Naive thymus-derived CD4-positive, alpha-beta T cell (primary cell): ENCODE data around the gene LDB1. TPM values are rescaled to one million over a fixed set of nuclear protein-coding genes. Genes with fewer than 3 reads are reported as not detected.

ENCODE experiments used
- ATAC-seq: fragments of 150-1000 bp; cut with Tn5 transposase; 2 replicates; pipeline ENCODE4 v1.10.0; 2021; ENCODE audit warnings: mild to moderate bottlenecking, moderate library complexity
- CTCF ChIA-PET: fragments of 350-600 bp; sonication (Branson Sonifier 250); formaldehyde crosslinking; loops from one replicate; lab custom pipeline; 2021; ENCODE audit warnings: antibody characterized with exemption; lab: Charles Lee
- POLR2A ChIA-PET: fragments of 350-600 bp; sonication (Branson Sonifier 250); formaldehyde crosslinking; loops from one replicate; lab custom pipeline; 2021; ENCODE audit warnings: antibody characterized with exemption, inconsistent platforms; lab: Charles Lee
- DNase-seq, 9 donors: peaks; one replicate each; pipeline versions ENCODE4 v3.0.0 to v3.0.0-alpha.2; 2020 to 2022; ENCODE audit warnings: mixed read lengths in 1 of 9
- H3K27ac ChIP-seq: one replicate; pipeline ENCODE4 v1.7.0; 2013; ENCODE audit warnings: mild to moderate bottlenecking, low read depth, low read length, moderate library complexity
- H3K27me3 ChIP-seq, 2 donors: one replicate each; pipeline ENCODE4 v1.7.0; 2013; ENCODE audit warnings: low read length in 2 of 2, mild to moderate bottlenecking in 2 of 2, moderate library complexity in 2 of 2; ENCODE audit not compliant: control insufficient read depth in 2 of 2, insufficient read depth in 2 of 2
- H3K36me3 ChIP-seq, 3 experiments: 1 replicate in 2 of 3; 2 replicates in 1 of 3; pipeline ENCODE4 v1.7.0; 2013; ENCODE audit warnings: low read length in 3 of 3, mild to moderate bottlenecking in 3 of 3, moderate library complexity in 1 of 3; ENCODE audit not compliant: insufficient read depth in 3 of 3, control insufficient read depth in 2 of 3
- H3K4me1 ChIP-seq, 2 donors: one replicate each; pipeline ENCODE4 v1.7.0; 2013; ENCODE audit warnings: low read length in 2 of 2, mild to moderate bottlenecking in 2 of 2, moderate library complexity in 1 of 2; ENCODE audit not compliant: control insufficient read depth in 2 of 2, insufficient read depth in 2 of 2
- H3K4me3 ChIP-seq: 2 replicates; pipeline ENCODE4 v1.7.0; 2013; ENCODE audit warnings: mild to moderate bottlenecking, low read length
- H3K9me3 ChIP-seq, 3 experiments: 1 replicate in 2 of 3; 2 replicates in 1 of 3; pipeline ENCODE4 v1.7.0; 2013; ENCODE audit warnings: low read length in 3 of 3; ENCODE audit not compliant: control insufficient read depth in 2 of 3
- H3K27ac Mint-ChIP-seq, 9 donors: one replicate each; pipeline ENCODE4 v1.8.0; 2020 to 2022; ENCODE audit warnings: mixed read lengths in 9 of 9, mild to moderate bottlenecking in 8 of 9, moderate library complexity in 5 of 9, inconsistent platforms in 2 of 9
- H3K27me3 Mint-ChIP-seq, 5 donors: one replicate each; pipeline ENCODE4 v1.8.0; 2021 to 2022; ENCODE audit warnings: mixed read lengths in 5 of 5, mild to moderate bottlenecking in 1 of 5
- H3K36me3 Mint-ChIP-seq, 5 donors: one replicate each; pipeline ENCODE4 v1.8.0; 2020 to 2022; ENCODE audit warnings: mixed read lengths in 5 of 5, mild to moderate bottlenecking in 3 of 5, inconsistent platforms in 1 of 5
- H3K4me1 Mint-ChIP-seq, 7 donors: one replicate each; pipeline ENCODE4 v1.8.0; 2020 to 2022; ENCODE audit warnings: mixed read lengths in 7 of 7, mild to moderate bottlenecking in 3 of 7, inconsistent platforms in 1 of 7
- H3K4me3 Mint-ChIP-seq, 10 donors: one replicate each; pipeline ENCODE4 v1.8.0; 2020 to 2022; ENCODE audit warnings: mild to moderate bottlenecking in 10 of 10, mixed read lengths in 10 of 10, moderate library complexity in 6 of 10, inconsistent platforms in 2 of 10
- H3K9me3 Mint-ChIP-seq, 11 donors: one replicate each; pipeline ENCODE4 v1.8.0; 2020 to 2022; ENCODE audit warnings: mixed read lengths in 11 of 11, mild to moderate bottlenecking in 4 of 11, inconsistent platforms in 1 of 11, moderate library complexity in 1 of 11
- intact Hi-C, 2 donors: fragments of 100-400 bp; cut with micrococcal nuclease; formaldehyde crosslinking; loops; one replicate each; pipeline ENCODE4 v1.15.1; 2023
- polyA plus RNA-seq, 2 donors: library from polyadenylated mRNA; unstranded; fragments of 300-500 nt; fragmentation: Illumina TruSeq; gene quantifications; one replicate each; pipeline ENCODE4 v1.2.3, GENCODE V29; 2021
- total RNA-seq, 6 experiments: library from RNA in 5 of 6; stranded (reverse) in 5 of 6; gene quantifications; 1 replicate in 5 of 6; 2 replicates in 1 of 6; pipeline ENCODE4 v1.2.3 and lab custom pipeline; 2021 to 2026

Gene LDB1
- total and polyA plus RNA-seq, 7 experiments from 2014 or later = 26.2 to 152 (median 103) TPM

- POLR2A ChIA-PET = interaction anchor here (0.7 to 2.7 kb wide), 6 partner anchors 9 to 247 kb away, joined by 3 to 16 read pairs (median 3); partner anchors contain the start of genes ARMH3 and PPRC1
- CTCF ChIA-PET = no interaction called here
- H3K27ac ChIP-seq = peak overlapping the region; percentile 93
- peaks cover 0 to 1% (median 0%) of the 10 kb centered on the region in 11 donors for H3K9me3 Mint-ChIP-seq
- peak overlapping the region; percentile 76 to 90 (median 88) for H3K4me3 Mint-ChIP-seq
- peaks cover 0 to 6% (median 4%) of the 10 kb centered on the region in 3 experiments for H3K36me3 ChIP-seq
- DNase-seq (peak in 5 of 9 donors; percentile 3 to 40 (median 11)), ATAC-seq (peak; percentile 23)
- H3K4me3 ChIP-seq = peak overlapping the region; percentile 82
- peaks cover 23 to 43% (median 36%) of the 10 kb centered on the region in 7 donors for H3K4me1 Mint-ChIP-seq
- H3K27me3 Mint-ChIP-seq = no peaks in the 10 kb centered on the region
- H3K36me3 Mint-ChIP-seq = peaks cover 0 to 5% (median 0%) of the 10 kb centered on the region in 5 donors
- H3K4me1 ChIP-seq = peaks cover 14 to 23% of the 10 kb centered on the region in 2 donors
- H3K9me3 ChIP-seq = no peaks in the 10 kb centered on the region
- H3K27ac Mint-ChIP-seq = peak overlapping the region in 8 of 9 donors; percentile 75 to 93 (median 84)
- intact Hi-C loops = loop anchor here (1.0 to 10.0 kb wide), 11 partner anchors 8 to 649 kb away; partner anchors contain the start of genes ACTR1A (in 2 of the 2), ARMH3 (in 2 of the 2), NOLC1 (in 2 of the 2) and NPM3 (in 2 of the 2)
- no peaks in the 10 kb centered on the region for H3K27me3 ChIP-seq
Measured at GRCh38 chr10:102065561-102066398, 54.4 kb downstream of the LDB1 start.

- peaks cover 14 to 23% of the 10 kb centered on the region in 2 donors for H3K4me1 ChIP-seq
- H3K27ac ChIP-seq = peak within 1 kb of the TSS; percentile 93
- peaks cover 0 to 6% (median 4%) of the 10 kb centered on the region in 3 experiments for H3K36me3 ChIP-seq
- peak within 1 kb of the TSS; percentile 82 for H3K4me3 ChIP-seq
- H3K4me3 Mint-ChIP-seq = peak within 1 kb of the TSS; percentile 79 to 91 (median 89)
- H3K27me3 ChIP-seq = no peaks in the 10 kb centered on the region
- H3K9me3 ChIP-seq = no peaks in the 10 kb centered on the region
- DNase-seq (peak; percentile 73 to 94 (median 81)), ATAC-seq (peak; percentile 98)
- H3K36me3 Mint-ChIP-seq = peaks cover 0 to 5% (median 0%) of the 10 kb centered on the region in 5 donors
- intact Hi-C loops = loop anchor here (1.0 to 10.0 kb wide), 11 partner anchors 8 to 650 kb away; partner anchors contain the start of genes ACTR1A (in 2 of the 2), ARMH3 (in 2 of the 2), NOLC1 (in 2 of the 2) and NPM3 (in 2 of the 2)
- CTCF ChIA-PET = no interaction called here
- H3K4me1 Mint-ChIP-seq = peaks cover 23 to 43% (median 36%) of the 10 kb centered on the region in 7 donors
- H3K9me3 Mint-ChIP-seq = peaks cover 0 to 1% (median 0%) of the 10 kb centered on the region in 11 donors
- H3K27ac Mint-ChIP-seq = peak within 1 kb of the TSS; percentile 85 to 97 (median 93)
- POLR2A ChIA-PET = interaction anchor here (0.7 to 2.7 kb wide), 6 partner anchors 8 to 246 kb away, joined by 3 to 16 read pairs (median 3); partner anchors contain the start of genes ARMH3 and PPRC1
- no peaks in the 10 kb centered on the region for H3K27me3 Mint-ChIP-seq
Measured at GRCh38 chr10:102064868-102065560, 55.2 kb downstream of the LDB1 start, which contains the start of gene HPS6. TSS of gene HPS6 (plus strand) at chr10:102065349. CDS start at chr10:102065475, 126 bp downstream.

GRCh38 chr10:102064503-102064867 lies 55.7 kb downstream of the LDB1 start:
- peak overlapping the region; percentile 79 to 91 (median 86) for H3K4me3 Mint-ChIP-seq
- H3K4me1 ChIP-seq = peaks cover 14 to 23% of the 10 kb centered on the region in 2 donors
- no peaks in the 10 kb centered on the region for H3K9me3 ChIP-seq
- H3K27me3 ChIP-seq = no peaks in the 10 kb centered on the region
- peaks cover 23 to 42% (median 35%) of the 10 kb centered on the region in 7 donors for H3K4me1 Mint-ChIP-seq
- peak overlapping the region; percentile 82 for H3K4me3 ChIP-seq
- intact Hi-C loops = loop anchor here (2.0 to 10.0 kb wide), 5 partner anchors 50 to 650 kb away; partner anchors contain the start of genes ACTR1A (in 2 of the 2), NPM3 (in 2 of the 2), SUFU (in 2 of the 2) and ARL3 (in 1 of the 2)
- peaks cover 0 to 6% (median 4%) of the 10 kb centered on the region in 3 experiments for H3K36me3 ChIP-seq
- ChIA-PET CTCF (no interaction called here), POLR2A (no interaction called here)
- H3K9me3 Mint-ChIP-seq = peaks cover 0 to 1% (median 0%) of the 10 kb centered on the region in 11 donors
- H3K27ac ChIP-seq = peak overlapping the region; percentile 93
- DNase-seq = peak in 1 of 9 donors; percentile 2
- ATAC-seq = no peak
- peaks cover 0 to 4% (median 0%) of the 10 kb centered on the region in 5 donors for H3K36me3 Mint-ChIP-seq
- no peaks in the 10 kb centered on the region for H3K27me3 Mint-ChIP-seq
- H3K27ac Mint-ChIP-seq = peak overlapping the region; percentile 85 to 97 (median 93)

- ChIA-PET CTCF (no interaction called here), POLR2A (no interaction called here)
- H3K9me3 ChIP-seq = no peaks in the 10 kb centered on the region
- no peak overlapping the region for H3K4me3 ChIP-seq
- Mint-ChIP-seq H3K27ac (no peak overlapping the region), H3K4me3 (no peak overlapping the region), H3K4me1 (peaks cover 16 to 29% (median 24%) of the 10 kb centered on the region in 7 donors), H3K27me3 (no peaks in the 10 kb centered on the region), H3K36me3 (peaks cover 0 to 3% (median 0%) of the 10 kb centered on the region in 5 donors), H3K9me3 (no peaks in the 10 kb centered on the region)
- no peaks in the 10 kb centered on the region for H3K27me3 ChIP-seq
- peaks cover 0 to 5% (median 0%) of the 10 kb centered on the region in 3 experiments for H3K36me3 ChIP-seq
- ATAC-seq (no peak), DNase-seq (no peak)
- H3K27ac ChIP-seq = no peak overlapping the region
- intact Hi-C loops = loop anchor here (5.0 to 10.0 kb wide), 7 partner anchors 167 to 1025 kb away; partner anchors contain the start of genes ARL3 (in 1 of the 2), BTRC (in 1 of the 2), C10orf95 (in 1 of the 2) and ELOVL3 (in 1 of the 2)
- H3K4me1 ChIP-seq = peaks cover 5 to 9% of the 10 kb centered on the region in 2 donors
Measured at GRCh38 chr10:102059987-102060386, 60.2 kb downstream of the LDB1 start.

Other genes with a start within 250 kb of the LDB1 start
- gene ARMH3, start 64.2 kb downstream of the LDB1 start, total RNA-seq = 10 to 100 TPM; 26.7 to 34.0 (median 28.8) TPM
- 10 to 100 TPM; 19.7 to 22.5 TPM for gene ARMH3, start 64.2 kb downstream of the LDB1 start, polyA plus RNA-seq
- gene HPS6, start 55.0 kb downstream of the LDB1 start, total RNA-seq = 10 to 100 TPM; 12.1 to 24.2 (median 20.9) TPM
- gene HPS6, start 55.0 kb downstream of the LDB1 start, polyA plus RNA-seq = 10 to 100 TPM; 13.8 to 29.9 TPM
- gene PPRC1, start 12.7 kb upstream of the LDB1 start, total RNA-seq = 10 to 100 TPM; 33.7 to 56.5 (median 40.6) TPM
- 10 to 100 TPM in 1 of 2 donors, 1 to 10 TPM in 1; 9.7 to 31.0 TPM for gene PPRC1, start 12.7 kb upstream of the LDB1 start, polyA plus RNA-seq
- 10 to 100 TPM; 45.1 to 98.5 (median 58.8) TPM for gene NOLC1, start 32.0 kb upstream of the LDB1 start, total RNA-seq
- gene NOLC1, start 32.0 kb upstream of the LDB1 start, polyA plus RNA-seq = 10 to 100 TPM; 54.5 to 91.6 TPM
- gene ELOVL3, start 105.9 kb upstream of the LDB1 start, total RNA-seq = not detected
- gene ELOVL3, start 105.9 kb upstream of the LDB1 start, polyA plus RNA-seq = not detected
- gene PITX3, start 121.1 kb upstream of the LDB1 start, total RNA-seq = not detected
- gene PITX3, start 121.1 kb upstream of the LDB1 start, polyA plus RNA-seq = not detected
- 10 to 100 TPM; 36.2 to 47.2 (median 37.8) TPM for gene GBF1, start 125.2 kb upstream of the LDB1 start, total RNA-seq
- 10 to 100 TPM in 1 of 2 donors, 1 to 10 TPM in 1; 8.5 to 24.3 TPM for gene GBF1, start 125.2 kb upstream of the LDB1 start, polyA plus RNA-seq